Measurements from ENCODE around the gene GRAMD2A.
"Not testable (repeated sequence)": the region's sequence is repeated elsewhere in the genome, so short reads cannot be mapped to it uniquely, and the experiment has no call there.

GRAMD2A gene

DNA sequence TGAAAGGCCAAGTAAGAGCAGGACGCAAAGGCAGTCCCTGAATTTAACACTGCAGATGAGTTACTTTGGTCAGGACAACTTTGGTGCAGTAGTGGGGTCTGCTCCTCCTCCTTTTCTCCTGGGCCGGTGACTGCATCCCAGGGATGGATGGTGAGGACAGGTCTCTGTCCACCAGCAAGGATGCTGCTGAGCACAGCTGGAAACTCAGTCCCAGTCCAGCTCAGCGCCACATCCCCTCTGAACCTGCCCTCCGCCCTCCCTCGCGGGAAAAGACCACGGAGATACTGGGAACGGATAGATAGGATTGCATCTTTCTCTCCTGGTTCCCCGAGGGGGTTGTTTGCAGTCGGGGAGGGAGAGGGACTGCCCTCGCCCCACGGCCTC lies 13.8 kb downstream of the GRAMD2A start:
- DNase-seq: no peak

- no peak for DNase-seq
Observed at GRCh38 chr15:72182673-72183072, 14.9 kb downstream of the GRAMD2A start.

GRCh38 chr15:72182244-72182643 lies 15.3 kb downstream of the GRAMD2A start:
- DNase-seq: no peak

- DNase-seq: no peak
Observed at GRCh38 chr15:72180761-72181324, 16.7 kb downstream of the GRAMD2A start.

DNA sequence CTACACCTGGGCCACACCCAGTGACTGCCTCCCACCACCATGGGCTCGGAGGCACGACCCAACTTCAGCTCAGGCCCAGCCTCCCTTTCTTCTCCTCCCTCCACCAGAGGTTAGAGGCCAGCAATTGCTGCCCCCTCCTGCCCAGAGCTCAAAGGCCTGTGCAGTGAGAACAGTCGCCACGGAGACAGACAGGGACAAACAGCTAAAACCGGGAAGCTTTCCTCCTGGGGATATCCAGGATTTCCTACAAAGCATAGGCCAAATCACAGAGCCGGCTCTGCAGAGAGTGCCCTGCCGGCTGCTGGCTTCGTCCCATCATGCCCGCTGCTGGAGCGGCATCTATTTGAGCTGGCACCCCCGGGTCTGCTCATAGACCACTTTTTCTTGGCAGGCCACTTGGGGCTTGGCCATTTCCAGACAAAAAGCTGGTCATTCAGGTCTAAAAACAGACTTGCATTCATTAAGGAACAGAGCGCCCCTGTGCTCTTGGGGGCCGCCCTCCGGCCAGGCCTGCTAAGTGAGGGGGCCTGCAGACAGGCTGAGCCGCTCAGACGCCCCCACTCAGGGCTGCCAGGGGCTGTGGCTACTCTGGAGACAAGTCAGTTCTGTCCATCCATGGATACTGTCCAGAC lies 17.5 kb downstream of the GRAMD2A start:
- DNase-seq: no peak

DNA sequence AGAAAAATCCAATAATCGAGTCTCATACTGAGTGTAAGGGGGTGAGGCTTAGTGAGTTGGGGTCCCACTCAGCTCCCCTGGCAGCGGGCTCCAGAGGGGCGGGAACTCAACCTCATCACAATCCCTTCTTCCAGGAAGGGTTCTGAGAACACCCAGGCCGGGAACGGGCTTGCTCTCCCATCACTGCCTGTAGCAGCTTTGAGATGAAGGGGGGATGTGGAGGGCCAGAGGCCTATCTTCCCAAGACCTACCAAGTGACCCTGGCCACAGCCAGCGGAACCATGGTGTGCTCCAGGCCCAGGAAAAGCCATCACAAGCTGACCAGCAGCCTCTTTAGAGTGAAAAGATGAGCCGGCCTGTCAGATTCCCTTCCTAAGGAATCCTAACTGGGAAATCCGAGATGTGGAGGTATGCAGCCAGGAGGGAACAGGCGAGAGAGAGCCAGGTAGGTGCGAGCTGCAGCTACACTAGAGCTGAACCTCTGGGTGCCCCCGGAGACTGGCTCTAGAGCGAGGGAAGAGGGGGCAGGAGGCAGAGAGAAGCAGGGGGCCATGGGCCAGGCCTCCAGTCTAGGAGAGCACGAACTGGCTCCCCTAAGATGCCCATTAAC lies 18.5 kb downstream of the GRAMD2A start:
- no peak for DNase-seq

DNA sequence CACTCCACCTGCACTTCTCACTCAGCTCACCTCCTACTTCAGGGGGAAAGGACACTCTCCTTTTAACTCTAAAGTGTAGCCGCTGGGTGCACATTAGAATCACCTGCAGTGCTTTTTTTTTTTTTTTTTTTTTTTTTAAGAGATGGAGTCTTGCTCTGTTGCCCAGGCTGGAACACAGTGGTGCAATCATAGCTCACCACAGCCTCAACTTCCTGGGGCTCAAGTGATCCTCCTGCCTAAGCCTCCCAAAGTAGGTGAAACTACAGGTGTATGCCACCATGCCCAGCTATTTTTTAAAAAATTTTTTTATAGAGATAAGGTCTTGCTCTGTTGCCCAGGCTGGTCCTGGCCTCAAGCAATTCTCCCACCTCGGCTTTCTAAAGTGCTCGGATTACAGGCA lies 20.8 kb downstream of the GRAMD2A start:
- no peak for DNase-seq

DNA sequence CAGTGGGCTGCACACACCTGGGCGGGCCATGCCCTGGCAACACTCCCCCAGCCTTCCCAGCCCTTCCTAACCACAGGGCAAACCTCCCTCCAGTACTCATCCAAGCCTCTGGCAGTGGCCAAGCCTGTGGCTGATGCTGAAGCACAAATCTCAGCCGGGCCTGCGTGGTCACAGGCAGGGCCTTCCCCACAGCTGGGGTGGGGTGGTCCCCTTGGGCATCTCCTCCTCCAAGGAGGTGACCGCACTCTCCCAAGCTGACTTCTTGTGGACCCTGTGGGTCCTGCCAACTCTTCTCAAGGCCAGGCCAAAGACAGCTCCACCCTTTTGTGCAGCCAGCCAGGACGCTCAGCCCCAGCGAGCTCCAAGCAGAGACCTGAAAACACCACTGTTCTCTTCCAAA lies 21.4 kb downstream of the GRAMD2A start:
- DNase-seq: no peak

- DNase-seq: no peak
Observed at GRCh38 chr15:72175186-72176044, 22.2 kb downstream of the GRAMD2A start.

GRCh38 chr15:72174551-72175165 lies 22.9 kb downstream of the GRAMD2A start:
- DNase-seq: no peak

DNA sequence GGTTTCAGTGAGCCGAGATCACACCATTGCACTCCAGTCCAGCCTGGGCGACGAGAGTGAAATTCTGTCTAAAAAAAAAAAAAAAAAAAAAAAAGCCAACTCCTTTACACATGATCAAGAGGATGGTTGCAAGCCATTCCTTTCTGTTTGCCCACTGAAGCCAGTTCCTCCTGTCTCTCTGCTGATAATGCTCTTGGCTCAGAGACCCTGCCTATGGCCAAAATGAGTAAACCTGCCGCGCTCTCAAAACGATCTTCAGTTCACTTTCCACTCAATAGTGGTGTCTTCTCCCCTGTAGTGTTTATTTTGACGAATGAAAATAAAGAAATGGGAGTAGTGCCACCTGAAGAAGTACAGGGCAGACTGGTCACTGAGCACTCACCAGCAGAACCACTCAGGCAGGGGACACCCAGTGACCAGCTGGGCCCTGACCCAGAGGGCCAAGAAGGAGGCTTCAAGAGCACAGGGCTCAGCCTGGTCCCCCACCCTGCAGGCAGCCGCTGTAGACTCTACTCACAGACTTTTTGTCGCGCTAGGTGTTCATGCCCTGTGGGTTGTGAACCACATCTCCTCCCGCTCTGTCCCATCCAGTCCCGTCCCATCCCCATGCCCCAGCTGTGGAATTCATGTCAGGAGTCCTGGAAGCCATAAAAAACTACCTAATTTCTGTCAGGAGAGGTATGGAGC lies 23.6 kb downstream of the GRAMD2A start:
- no peak for DNase-seq

- no peak for DNase-seq
Observed at GRCh38 chr15:72173401-72173800, 24.2 kb downstream of the GRAMD2A start.

DNA sequence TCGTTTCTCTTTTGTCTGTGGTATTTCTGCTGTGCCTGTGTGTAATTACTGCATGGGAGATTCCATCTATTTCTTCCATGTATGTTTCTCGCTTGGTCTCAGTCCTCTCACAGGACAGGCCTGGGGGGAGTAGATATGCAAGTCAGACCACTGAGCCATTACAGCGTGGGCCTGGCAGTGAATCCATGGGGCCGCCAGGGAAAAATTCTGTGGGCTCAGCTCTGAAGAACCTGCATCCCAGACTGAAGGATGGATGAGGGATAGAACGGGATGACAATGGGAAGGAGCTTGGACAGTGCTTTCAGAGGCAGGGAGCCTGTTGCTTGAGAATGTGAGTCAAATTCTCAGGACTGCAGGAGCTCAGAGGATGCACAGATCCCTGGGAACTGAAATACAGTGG lies 24.8 kb downstream of the GRAMD2A start:
- no peak for DNase-seq

DNA sequence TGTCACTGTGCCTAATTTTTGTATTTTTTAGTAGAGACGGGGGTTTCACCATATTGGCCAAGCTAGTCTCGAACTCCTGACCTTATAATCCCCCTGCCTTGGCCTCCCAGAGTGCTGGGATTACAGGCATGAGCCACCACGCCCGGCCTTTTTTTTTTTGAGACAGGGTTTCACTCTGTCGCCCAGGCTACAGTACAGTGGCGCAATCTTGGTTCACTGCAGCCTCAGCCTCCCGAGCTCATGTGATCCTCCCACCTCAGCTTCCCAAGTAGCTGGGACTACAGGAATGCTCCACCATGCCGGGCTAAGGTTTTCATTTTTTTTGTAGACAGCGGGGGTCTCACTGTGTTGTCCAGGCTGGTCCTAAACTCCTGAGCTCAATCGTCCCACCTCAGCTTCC lies 25.6 kb downstream of the GRAMD2A start:
- not testable (repeated sequence) for DNase-seq

- DNase-seq: no peak
Observed at GRCh38 chr15:72170691-72171090, 26.9 kb downstream of the GRAMD2A start.

DNA sequence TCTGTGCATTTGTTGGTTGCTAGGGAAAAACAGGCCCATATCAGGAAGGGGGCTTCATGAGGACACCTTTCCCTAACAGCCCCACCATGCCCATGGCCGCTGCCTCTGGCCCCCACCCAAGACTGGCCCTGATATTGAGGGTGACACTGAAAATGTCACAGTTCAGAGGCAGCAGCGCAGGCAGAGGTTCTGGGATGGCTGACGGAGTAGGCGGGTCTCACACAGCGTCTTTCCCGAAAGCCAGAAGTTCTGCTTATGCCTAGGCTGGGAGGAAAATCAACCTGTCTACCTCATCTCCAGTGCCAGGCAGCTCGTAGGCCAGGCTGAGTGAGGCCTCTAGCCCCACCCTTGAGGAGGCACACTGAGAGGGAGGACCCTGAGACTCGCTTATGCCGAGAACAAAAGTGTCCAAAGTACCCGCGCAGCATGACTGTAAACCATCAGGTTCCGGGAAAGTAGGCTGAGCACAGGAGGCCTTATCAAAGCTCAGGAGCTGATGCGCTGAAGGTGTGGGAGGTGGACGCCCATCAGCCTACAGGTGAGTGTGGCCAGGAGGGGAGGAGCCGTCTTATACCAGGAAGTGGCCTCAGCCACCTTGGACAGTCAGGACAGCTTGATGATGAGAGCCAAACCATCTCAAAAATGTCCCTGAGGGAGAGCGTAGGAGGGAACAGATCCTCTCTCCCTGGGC lies 27.5 kb downstream of the GRAMD2A start:
- no peak for DNase-seq

GRCh38 chr15:72169236-72169920 lies 28.2 kb downstream of the GRAMD2A start:
- no peak for DNase-seq

DNA sequence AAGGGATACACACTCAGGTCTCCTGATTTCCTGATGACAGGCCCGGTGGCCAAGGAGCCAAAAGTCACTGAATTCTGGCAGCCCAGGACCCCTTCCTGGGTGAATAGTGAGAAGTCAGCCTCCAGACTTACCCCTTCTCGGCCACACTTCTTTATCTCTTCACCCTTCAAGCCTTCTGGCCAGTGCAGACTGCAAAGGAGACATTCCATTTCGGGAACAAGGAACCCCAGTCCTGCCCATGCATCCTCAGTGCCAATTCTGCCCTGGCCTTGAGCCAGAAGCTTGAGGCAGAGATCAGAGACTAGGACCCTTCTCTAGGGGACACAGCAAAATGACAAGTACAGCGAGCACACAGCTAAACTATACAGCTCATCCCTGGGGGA lies 28.8 kb downstream of the GRAMD2A start:
- DNase-seq: no peak

DNA sequence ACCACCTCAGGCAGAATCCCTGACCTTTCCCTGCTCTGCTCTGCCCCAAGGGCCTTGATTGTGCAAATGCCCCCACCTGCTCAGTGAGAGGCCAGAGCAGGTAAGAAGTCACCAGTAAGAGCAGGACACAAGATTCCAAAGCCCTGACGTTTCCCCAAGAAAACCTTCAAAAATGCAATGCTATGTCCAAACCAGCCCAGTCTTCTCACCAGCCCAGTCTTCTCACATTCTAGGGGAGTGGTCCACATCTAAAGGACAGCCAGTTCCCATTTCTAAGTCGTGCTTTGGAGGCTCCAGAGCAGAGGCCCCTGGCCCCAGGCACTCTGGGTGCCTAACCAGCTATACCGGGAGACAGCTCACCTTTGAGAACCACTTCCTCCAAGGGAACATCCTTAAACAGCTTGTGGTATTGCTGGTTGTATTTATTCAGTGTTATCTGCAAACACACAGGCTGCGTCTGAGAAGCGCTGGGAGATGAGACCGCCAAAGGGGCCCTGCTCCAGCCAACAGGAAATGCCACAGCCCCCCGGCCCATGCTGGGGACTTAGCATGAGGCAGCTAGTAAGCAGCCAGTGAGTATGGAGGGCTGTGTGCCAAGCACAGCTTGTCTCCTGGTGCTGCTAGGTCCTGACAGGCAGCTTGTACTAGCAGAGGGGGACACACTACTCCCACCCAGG lies 29.3 kb downstream of the GRAMD2A start:
- no peak for DNase-seq

- DNase-seq: no peak
Observed at GRCh38 chr15:72167445-72167844, 30.1 kb downstream of the GRAMD2A start.

Measured in amniotic stem cell (primary cell).